ENCODE data around the gene ZC3H14. TPM values are rescaled to one million over a fixed set of nuclear protein-coding genes. Genes with fewer than 3 reads are reported as not detected.
A peak's percentile ranks its signal among the peaks of the same experiment; 100 is the strongest.

The ZC3H14 gene, protein sequence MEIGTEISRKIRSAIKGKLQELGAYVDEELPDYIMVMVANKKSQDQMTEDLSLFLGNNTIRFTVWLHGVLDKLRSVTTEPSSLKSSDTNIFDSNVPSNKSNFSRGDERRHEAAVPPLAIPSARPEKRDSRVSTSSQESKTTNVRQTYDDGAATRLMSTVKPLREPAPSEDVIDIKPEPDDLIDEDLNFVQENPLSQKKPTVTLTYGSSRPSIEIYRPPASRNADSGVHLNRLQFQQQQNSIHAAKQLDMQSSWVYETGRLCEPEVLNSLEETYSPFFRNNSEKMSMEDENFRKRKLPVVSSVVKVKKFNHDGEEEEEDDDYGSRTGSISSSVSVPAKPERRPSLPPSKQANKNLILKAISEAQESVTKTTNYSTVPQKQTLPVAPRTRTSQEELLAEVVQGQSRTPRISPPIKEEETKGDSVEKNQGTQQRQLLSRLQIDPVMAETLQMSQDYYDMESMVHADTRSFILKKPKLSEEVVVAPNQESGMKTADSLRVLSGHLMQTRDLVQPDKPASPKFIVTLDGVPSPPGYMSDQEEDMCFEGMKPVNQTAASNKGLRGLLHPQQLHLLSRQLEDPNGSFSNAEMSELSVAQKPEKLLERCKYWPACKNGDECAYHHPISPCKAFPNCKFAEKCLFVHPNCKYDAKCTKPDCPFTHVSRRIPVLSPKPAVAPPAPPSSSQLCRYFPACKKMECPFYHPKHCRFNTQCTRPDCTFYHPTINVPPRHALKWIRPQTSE
- polyA plus RNA-seq (2011; rRNA removed) (81.8 and 112 TPM in 2 replicates), polyA minus RNA-seq (2011; rRNA and poly(A)+ RNA removed) (72.4 and 85.0 TPM in 2 replicates)

DNA sequence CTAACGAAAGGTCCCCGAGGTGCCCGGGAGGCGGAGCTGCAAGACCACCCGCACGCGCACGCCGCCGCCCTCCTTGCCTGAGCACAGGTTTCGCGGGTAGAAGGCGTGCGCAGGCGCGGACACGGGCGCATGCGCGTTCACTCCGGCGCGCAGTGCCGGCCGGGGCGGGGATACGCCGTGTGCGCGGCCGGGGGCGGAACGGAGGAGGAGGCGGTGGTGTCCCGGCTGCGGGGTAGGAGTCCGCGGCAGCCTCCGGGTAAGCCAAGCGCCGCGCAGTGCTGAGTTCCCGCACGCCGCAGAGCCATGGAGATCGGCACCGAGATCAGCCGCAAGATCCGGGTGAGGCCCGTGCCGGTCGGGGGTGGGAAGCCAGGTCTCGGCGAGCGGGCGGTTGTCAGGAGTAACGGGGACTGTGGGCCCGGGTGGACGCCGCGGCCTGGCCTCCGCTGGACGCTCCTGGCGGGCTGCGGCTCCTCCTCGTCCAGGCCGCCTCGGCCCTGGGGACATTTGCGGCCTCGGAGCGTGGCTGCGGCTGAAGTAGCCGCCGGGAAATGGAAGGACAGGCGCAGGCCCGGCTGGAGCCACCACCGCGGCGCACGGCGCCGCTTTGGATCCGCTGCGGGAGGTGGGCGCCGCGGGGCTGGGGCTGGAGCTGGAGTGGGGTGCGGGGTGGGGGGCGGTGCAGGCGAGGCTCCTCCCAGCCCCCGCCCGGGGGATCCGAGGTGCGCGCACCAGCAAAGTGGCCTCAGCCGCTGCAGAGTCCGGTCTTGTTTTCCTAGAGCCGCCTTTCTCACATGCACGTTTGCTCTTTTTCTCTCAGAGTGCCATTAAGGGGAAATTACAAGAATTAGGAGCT is at the start of gene ZC3H14:
TSS of gene ZC3H14 (plus strand) at position 207 of the 856 bp plus-strand sequence. CDS start at position 304, 97 bp downstream.
- Histone ChIP-seq H3K36me3 (ENCODE audit: control insufficient read depth, insufficient read depth, low read length) (no peaks in the 10 kb centered on the region), H3K4me3 (ENCODE audit: low read depth, low read length) (peak within 1 kb of the TSS; percentile 95), H3K27me3 (ENCODE audit: control insufficient read depth, insufficient read depth, low read length) (no peaks in the 10 kb centered on the region)
- POLR2A ChIA-PET: no interaction called here
- DNase-seq (ENCODE audit: low read depth): no peak
- no peak for TF ChIP-seq CTCF (IDR thresholded peaks at IDR 0.05; ENCODE audit: insufficient read depth, low read depth, low read length)
- CTCF ChIA-PET: interaction anchor here (4.2 kb wide), 1 partner anchor 71 kb away, joined by 29 read pairs; no protein-coding TSS in a partner anchor

DNA sequence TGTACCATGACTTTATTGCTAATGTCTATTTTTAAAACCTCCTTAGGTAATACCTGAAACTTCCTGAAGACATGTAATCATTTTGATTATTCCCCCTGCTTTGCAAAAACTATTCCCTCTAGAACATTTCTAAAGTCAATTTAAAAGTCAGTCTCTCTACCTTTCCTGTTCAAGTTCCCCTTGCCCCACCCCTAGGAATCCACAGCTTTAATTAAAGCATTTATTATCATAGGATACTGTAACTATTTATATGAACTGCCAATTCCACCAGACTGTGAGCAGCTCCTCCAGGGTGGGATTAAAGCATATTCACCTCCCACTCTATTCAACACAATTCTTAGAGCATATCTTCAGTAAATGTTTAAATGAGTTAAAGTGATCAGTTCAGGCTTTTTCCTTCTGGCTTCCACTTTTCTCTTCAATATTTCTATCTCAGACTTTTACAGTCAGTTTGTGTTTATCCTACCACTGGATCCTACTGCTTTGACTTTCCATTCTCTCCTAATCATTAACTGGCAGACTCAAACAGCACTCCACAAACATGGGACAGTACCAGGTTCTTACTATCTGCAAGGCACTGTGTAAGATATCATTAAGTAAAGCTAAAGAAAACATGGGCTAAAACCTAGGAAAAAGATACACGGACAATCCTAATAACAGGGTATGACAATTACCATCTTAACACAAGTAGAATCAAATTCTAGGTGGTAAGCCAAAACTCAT is 47.2 kb upstream of the ZC3H14 start:
- H3K27me3 ChIP-seq (ENCODE audit: control insufficient read depth, insufficient read depth, low read length): no peaks in the 10 kb centered on the region
- no peak overlapping the region for H3K4me3 ChIP-seq (ENCODE audit: low read depth, low read length)
- no peak for DNase-seq (ENCODE audit: low read depth)
- ChIA-PET POLR2A (no interaction called here), CTCF (no interaction called here)
- H3K36me3 ChIP-seq (ENCODE audit: control insufficient read depth, insufficient read depth, low read length): no peaks in the 10 kb centered on the region
- TF ChIP-seq CTCF (IDR thresholded peaks at IDR 0.05; ENCODE audit: insufficient read depth, low read depth, low read length): no peak

- Histone ChIP-seq H3K4me3 (ENCODE audit: low read depth, low read length) (no peak overlapping the region), H3K27me3 (ENCODE audit: control insufficient read depth, insufficient read depth, low read length) (no peaks in the 10 kb centered on the region), H3K36me3 (ENCODE audit: control insufficient read depth, insufficient read depth, low read length) (no peaks in the 10 kb centered on the region)
- CTCF ChIA-PET: interaction anchor here (1.3 kb wide), 1 partner anchor 8 kb away, joined by 4 read pairs; no protein-coding TSS in a partner anchor
- no peak for TF ChIP-seq CTCF (IDR thresholded peaks at IDR 0.05; ENCODE audit: insufficient read depth, low read depth, low read length)
- DNase-seq (ENCODE audit: low read depth): no peak
- POLR2A ChIA-PET: no interaction called here
Observed at GRCh38 chr14:88516861-88517357, 45.9 kb upstream of the ZC3H14 start.

DNA sequence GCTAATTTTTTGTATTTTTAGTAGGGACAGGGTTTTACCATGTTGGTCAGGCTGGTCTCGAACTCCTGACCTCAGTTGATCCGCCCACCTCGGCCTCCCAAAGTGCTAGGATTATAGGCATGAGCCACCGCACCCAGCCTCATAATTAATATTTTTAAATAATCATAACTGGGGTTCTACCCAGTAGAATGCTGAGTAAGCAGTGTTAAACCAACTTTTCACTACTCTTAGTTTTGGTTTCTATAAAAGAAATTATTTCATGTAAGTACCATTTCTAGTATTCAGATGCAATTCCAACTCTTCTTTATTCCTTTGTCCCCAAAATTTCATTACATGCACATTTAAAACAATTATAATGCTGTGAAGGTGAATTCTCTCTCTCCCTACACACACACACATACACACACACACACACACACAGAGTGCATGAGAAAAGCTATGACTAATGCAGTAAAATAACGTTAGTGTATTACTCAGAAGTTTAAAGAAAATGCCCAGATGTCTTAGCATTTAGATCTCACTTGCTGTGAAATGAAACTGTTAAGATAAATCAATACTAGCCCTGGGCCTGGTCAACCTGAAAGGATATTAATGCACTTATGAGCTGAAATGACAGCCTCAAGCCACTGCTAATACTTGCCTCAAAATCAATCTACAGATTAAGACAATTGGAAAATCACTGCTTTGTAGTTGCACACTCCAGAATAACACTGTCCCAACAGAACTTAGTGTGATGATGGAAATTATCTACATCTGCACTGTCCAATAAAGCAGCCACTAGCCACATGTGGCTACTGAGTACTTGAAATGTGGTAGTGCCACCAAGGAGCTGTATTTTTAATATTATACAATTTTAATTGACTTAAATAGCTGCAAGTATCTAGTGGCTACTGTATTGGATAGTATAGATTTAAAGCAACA is 44.0 kb upstream of the ZC3H14 start:
- CTCF ChIA-PET: no interaction called here
- POLR2A ChIA-PET: no interaction called here
- no peak for TF ChIP-seq CTCF (IDR thresholded peaks at IDR 0.05; ENCODE audit: insufficient read depth, low read depth, low read length)
- no peak overlapping the region for H3K4me3 ChIP-seq (ENCODE audit: low read depth, low read length)
- DNase-seq (ENCODE audit: low read depth): peak; percentile 26
- H3K36me3 ChIP-seq (ENCODE audit: control insufficient read depth, insufficient read depth, low read length): no peaks in the 10 kb centered on the region
- no peaks in the 10 kb centered on the region for H3K27me3 ChIP-seq (ENCODE audit: control insufficient read depth, insufficient read depth, low read length)
